ACHN (cell line): ENCODE results near the gene CLEC1B.
"Not testable (repeated sequence)": the region's sequence is repeated elsewhere in the genome, so short reads cannot be mapped to it uniquely, and the experiment has no call there.

Source experiments
- DNase-seq: peaks from one replicate; pipeline ENCODE4 v3.0.0-alpha.2; 2015
- in situ Hi-C: cut with HindIII; loops from 2 replicates; pipeline ENCODE4 v1.10.0; 2017; ENCODE audit warnings: low sequenced_read_pairs, low pct_ligation_motif_present, low pct_unique_long_range_greater_than_20kb

Gene CLEC1B

DNA sequence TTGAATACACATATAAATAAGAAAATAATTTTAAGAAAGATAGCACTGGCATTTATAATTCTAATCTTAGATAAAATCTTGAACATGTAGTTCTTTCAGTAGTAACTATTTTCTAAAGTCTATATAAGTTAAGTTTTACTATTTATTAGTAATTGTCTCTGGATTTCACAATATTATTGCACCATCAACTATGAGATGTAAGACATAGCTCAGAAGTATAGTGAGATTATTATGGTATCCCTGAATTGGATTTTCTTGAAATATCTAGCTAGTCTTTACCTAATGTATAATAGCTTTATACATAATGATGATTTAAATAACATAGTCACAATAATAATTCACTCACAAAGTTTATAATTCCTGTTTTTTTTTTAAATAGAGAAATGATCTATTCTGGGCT is 21.0 kb downstream of the CLEC1B start:
- no peak for DNase-seq
- in situ Hi-C loops: no loop called here

- DNase-seq, in situ Hi-C loops: not testable (repeated sequence)
Observed at GRCh38 chr12:9976626-9977025, 22.3 kb downstream of the CLEC1B start.

GRCh38 chr12:9975614-9976013 is 23.3 kb downstream of the CLEC1B start:
- DNase-seq: no peak
- in situ Hi-C loops: no loop called here

GRCh38 chr12:9974731-9975130 is 24.2 kb downstream of the CLEC1B start:
- in situ Hi-C loops, DNase-seq: not testable (repeated sequence)

GRCh38 chr12:9973949-9974348 is 25.0 kb downstream of the CLEC1B start:
- no peak for DNase-seq
- in situ Hi-C loops: no loop called here

DNA sequence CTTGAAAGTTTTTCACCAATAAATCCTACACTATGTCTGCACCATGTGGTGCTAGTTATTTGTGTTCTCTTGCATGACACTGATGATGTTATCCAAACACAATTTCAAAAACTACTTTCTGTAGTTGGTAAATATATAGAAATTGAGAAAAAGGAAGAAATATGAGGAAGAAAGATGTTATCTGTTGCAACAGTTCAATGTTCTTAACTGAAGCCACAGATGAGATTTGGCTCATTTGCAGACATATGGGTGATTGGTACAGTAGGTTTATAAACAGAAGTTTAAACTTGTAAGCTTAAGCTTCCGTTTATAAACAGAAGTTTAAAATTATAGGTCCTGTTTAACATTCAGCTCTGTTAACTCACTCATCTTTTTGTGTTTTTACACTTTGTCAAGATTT is 27.7 kb downstream of the CLEC1B start, which contains the start of gene CLEC12A:
Gene CLEC12A (plus strand): TSS at position 229 of the 400 bp plus-strand sequence. CDS start 188 bp downstream, outside the sequence.
- no peak for DNase-seq
- in situ Hi-C loops: no loop called here

DNA sequence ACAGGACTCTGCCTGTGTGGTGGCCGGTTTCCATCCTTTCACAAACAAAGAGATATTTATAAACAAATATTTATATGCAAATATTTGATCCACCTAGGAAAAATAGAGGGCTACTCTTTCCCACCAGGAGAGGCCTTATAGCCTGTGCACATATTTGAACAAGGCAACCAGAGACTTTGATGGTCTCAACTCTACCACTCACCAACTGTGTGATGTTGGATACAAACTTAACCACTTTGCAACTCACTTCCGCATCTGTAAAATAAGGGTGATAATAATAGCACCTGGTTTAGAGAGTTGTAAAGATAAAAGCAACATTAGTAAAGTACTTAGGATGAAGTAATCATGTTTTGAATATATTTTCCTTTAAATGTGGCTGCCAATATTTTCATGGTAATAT is 29.2 kb downstream of the CLEC1B start:
- DNase-seq: no peak
- in situ Hi-C loops: no loop called here

GRCh38 chr12:9961901-9962300 is 37.0 kb downstream of the CLEC1B start:
- in situ Hi-C loops: no loop called here
- no peak for DNase-seq

- DNase-seq: no peak
- in situ Hi-C loops: no loop called here
Observed at GRCh38 chr12:9961106-9961505, 37.8 kb downstream of the CLEC1B start.

DNA sequence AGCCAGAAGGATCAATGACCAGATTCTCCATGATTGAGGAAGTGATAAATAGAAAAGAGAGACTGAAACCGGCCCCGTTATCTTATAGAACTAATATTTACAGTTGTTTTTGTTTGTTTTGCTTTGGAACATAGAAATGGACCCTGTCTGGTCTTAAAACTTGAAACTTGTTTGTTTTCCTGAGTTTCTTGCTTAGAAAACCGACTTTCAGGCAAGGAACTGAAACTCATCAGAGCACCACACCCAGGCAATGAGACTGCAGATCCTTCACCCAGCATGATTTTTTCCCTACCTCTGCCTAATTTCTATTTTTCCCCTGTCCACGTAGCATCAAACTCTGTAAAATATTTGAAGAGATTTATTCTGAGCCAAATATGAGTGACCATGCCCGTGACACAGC is 38.3 kb downstream of the CLEC1B start:
- no peak for DNase-seq
- in situ Hi-C loops: no loop called here

GRCh38 chr12:9957834-9958233 is 41.1 kb downstream of the CLEC1B start:
- in situ Hi-C loops: no loop called here
- no peak for DNase-seq

- DNase-seq, in situ Hi-C loops: not testable (repeated sequence)
Observed at GRCh38 chr12:9952954-9953729, 45.8 kb downstream of the CLEC1B start.

GRCh38 chr12:9951026-9951675 is 47.8 kb downstream of the CLEC1B start:
- in situ Hi-C loops: no loop called here
- no peak for DNase-seq

DNA sequence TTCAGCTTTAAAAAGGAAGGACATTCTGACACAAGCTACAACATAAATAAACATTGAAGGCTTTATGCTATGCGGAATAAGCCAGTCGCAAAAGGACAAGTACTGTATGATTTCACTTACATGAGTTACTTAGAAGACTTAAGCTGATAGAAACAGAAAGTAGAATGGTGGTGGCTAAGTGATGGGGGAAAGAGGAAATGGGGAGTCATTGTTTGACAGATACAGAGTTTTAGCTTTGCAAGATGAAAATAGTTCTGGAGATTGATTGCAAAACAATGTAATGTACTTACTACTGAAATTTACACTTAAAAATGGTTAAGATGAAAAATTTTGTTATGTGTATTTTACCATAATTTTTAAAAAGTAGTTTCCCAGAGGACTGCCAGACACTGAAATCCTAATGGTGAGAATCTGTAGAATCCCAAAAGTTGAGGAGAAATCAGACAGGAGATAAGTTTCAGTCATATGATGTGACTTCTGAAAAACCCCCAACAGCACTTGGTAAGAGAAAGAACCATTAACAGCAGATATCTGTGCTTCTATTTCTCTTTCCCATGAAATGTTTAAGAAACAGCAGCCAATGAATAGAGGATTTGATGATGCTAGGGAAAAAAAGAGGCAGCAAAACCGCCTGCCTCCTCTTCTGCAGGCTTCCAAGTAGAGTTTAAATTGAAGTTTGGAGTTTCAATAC is 50.2 kb downstream of the CLEC1B start:
- no peak for DNase-seq
- in situ Hi-C loops: no loop called here

GRCh38 chr12:9947674-9948073 is 51.2 kb downstream of the CLEC1B start:
- in situ Hi-C loops: no loop called here
- DNase-seq: no peak

DNA sequence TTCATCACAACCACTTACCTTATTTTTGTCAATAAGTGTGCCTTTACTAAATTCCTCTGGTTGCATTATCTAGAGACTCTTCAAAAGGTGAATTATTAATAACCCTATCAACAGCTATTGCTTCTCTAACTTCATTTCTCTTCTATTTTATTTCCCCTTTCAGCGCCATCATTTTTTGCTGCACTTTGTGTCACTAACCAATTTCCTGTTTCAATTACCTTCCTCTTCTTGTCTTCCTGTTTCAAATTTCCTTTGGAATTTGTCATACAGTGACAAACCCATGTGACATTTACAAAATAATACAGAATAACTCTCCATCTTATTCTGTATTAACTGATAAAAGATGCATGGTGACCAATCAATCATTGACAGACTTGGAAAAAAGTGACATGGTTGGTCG is 54.5 kb downstream of the CLEC1B start:
- in situ Hi-C loops: no loop called here
- DNase-seq: no peak

GRCh38 chr12:9943240-9943639 is 55.7 kb downstream of the CLEC1B start:
- in situ Hi-C loops: no loop called here
- no peak for DNase-seq
